HG03571 (cell line): Measurements from ENCODE around the gene MRRF.
"Not testable (repeated sequence)": the region's sequence is repeated elsewhere in the genome, so short reads cannot be mapped to it uniquely, and the experiment has no call there.

Experiments used
- ATAC-seq: cut with Tn5 transposase; IDR thresholded peaks from one replicate; pipeline ENCODE4 v1.9.1; 2021; ENCODE audit not compliant: unreplicated experiment

Gene MRRF

GRCh38 chr9:122350577-122351355, 86.1 kb downstream of the MRRF start:
- peak; percentile 73 for ATAC-seq

GRCh38 chr9:122354536-122355199, 90.0 kb downstream of the MRRF start:
- no peak for ATAC-seq

- no peak for ATAC-seq
Measured at GRCh38 chr9:122355336-122355875, 90.7 kb downstream of the MRRF start.

GRCh38 chr9:122356627-122357026, 91.9 kb downstream of the MRRF start:
- ATAC-seq: no peak

DNA sequence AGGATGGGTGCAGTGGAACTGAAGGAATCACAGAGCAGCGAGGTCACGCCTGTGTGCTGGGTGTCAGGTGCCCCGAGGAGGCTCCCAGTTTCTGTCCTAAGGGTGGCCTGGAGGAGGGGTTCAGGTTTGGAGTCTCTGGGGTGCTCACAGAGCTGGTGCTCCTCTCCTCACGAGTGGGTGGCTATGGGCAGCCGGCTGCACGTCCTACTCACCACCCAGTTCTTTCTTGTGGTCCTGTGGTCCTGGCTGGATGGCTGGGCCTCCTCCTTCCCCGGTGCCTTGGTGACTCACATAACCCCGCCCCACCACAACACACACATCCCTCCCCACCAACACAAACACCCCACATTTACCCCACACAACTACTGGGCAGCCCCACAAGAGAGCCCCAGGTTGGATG, 96.2 kb downstream of the MRRF start:
- ATAC-seq: no peak

DNA sequence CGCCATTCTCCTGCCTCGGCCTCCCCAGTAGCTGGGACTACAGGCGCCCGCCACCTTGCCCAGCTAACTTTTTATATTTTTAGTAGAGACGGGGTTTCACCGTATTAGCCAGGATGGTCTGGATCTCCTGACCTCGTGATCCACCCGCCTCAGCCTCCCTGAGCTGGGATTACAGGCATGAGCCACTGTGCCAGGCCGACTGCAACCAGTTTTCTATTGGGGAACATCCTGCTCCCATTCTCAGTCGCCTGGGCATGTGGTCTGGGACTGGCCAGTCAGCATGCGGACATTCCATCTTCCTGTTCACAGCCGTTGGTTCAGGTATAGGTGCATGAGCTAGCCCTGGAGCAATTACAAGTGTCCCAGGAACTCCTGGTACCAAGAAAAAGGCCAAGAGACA, 98.4 kb downstream of the MRRF start:
- ATAC-seq: not testable (repeated sequence)

DNA sequence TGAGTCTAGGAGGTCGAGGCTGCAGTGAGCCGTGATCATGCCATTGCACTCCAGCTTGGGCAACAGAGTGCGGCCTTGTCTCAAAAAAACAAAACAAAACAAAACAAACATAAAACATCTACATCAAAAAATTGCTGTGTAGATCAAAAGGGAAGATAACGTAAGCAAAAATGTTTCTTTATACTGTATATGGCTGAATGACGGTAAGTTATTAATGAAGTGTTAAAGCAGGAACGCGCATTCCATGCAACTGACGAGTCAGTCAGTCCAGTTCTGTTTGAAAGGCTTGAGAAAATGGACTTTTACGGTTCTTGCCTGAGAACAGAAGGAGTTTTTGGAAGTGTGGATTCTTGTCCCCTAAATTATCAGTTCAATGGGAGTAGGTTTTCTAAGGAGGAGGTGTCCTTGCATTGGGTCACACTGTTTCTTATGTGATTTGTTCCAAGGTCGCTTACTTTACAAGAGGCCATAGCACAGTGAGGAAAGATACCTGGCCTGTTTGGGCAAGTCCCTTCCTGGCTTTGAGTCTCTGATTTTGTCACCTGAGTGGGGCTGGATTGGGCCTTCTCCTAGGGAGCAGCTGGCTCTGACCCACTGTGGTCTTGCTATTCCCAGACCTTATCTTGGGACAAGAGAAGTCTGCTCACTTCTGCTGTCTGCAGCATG, 99.6 kb downstream of the MRRF start:
- ATAC-seq: no peak

DNA sequence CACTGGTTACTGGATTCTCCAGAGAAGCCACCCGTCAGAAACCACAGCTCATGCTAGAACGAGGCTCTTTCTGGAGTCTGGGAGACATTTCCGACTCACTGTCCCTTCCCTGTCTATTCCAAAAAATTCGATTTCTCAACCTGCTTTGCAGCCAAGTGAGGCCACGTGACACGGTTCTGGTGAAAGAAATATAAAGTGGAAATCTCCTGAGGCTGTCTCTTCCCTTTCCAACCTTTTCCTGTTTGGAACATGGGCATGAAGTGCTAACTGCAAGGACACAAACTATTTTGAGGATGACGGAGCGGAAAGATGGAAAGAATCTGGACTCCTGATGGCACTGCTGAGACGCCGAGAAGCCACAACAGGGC, 100.1 kb downstream of the MRRF start:
- ATAC-seq: no peak

GRCh38 chr9:122366074-122366660, 101.5 kb downstream of the MRRF start:
- ATAC-seq: no peak

- ATAC-seq: no peak
Measured at GRCh38 chr9:122367065-122367464, 102.4 kb downstream of the MRRF start.

DNA sequence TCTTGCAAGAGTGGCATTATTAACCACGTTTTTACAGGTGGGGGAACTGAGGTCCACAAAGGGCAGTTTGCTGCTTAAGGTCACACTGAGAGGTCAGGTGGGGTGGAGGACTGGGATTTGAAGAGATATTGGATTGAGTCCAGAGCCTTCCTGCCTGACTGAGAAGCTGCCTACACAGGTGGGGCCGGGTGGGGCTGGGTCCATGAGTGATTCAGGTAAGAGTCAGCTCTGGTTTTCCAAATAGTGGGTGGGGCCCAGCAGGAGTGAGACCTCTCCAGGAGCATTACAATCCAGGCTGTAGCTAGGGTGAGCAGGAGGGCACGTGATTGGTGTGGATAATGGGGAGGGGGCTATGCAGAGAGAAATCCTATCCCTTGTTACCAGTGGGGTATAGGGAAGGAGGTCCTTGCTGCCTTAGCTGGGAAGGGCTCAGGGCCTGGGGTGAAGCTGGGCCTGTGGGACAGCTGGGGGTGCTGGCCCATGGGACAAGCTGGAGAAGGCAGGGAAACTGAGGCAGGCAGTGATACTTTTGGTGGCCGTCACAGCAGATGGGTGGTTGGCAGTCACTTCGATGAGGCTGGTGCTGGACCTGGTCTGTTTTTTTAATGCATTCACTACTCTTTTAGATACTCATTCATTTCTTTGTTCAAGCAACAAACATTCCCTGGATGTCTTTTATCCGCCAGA, 103.2 kb downstream of the MRRF start:
- ATAC-seq: no peak

GRCh38 chr9:122368642-122369041, 104.0 kb downstream of the MRRF start:
- no peak for ATAC-seq

- peak; percentile 47 for ATAC-seq
Measured at GRCh38 chr9:122370303-122370702, 105.6 kb downstream of the MRRF start.

DNA sequence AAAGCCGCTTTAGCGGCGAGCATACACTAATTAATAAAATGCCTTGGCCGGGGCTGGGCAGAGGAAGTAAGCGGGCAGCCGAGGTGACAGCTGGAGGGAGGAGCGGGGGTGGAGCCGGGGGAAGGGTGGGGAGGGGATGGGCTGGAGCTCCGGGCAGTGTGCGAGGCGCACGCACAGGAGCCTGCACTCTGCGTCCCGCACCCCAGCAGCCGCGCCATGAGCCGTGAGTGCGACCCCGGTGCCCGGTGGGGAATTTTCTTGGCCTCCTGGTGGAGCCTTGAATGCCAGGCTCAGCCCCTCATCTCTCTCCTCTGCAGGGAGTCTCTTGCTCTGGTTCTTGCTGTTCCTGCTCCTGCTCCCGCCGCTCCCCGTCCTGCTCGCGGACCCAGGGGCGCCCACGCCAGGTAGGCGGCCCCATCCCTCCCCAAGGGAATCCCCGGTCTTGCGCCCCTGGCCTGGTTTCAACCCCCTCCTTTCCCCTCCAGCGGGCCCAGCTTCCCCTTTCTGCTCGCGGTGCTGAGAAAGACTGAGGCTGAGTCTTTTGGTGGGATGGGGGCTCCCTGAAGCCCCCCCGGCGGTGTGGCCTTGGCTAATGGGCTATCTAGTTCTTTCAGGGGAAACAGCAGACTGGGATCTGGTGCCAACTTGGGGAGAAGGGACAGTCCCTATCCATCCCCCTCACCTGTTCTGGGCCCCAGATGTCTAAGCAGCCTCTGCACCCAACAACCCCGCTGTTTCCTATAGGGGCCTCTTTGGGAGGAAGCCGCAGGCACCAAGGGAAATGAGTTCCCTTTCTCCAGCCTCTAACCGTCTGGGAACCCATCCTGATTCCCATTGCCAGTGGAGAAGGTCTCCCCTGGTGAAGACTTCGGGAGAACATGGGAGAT, 106.4 kb downstream of the MRRF start, which contains the start of gene PTGS1:
PTGS1 (plus strand) TSS at position 156 of the 887 bp plus-strand sequence; CDS start at position 217, 61 bp downstream.
- peak; percentile 65 for ATAC-seq

DNA sequence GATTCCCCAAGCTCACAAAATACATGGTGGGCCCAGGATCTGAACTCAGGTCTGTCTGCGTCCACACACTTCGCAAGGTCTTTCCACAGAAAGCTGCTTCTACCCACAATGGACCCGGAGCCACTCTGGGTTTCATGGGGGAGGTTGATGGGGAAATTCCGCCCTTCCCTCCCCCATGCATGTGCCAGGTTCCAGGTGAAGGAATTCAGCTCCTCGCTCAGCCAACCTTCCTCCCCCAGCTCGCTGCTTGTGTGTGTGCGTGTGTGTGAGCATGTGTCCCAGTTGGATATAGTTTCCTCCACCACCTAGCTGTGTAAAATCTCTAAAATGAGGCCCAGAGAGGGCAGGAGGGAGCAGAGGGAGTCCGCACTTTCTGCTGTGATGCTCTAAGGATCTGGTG, 107.2 kb downstream of the MRRF start:
- ATAC-seq: no peak

DNA sequence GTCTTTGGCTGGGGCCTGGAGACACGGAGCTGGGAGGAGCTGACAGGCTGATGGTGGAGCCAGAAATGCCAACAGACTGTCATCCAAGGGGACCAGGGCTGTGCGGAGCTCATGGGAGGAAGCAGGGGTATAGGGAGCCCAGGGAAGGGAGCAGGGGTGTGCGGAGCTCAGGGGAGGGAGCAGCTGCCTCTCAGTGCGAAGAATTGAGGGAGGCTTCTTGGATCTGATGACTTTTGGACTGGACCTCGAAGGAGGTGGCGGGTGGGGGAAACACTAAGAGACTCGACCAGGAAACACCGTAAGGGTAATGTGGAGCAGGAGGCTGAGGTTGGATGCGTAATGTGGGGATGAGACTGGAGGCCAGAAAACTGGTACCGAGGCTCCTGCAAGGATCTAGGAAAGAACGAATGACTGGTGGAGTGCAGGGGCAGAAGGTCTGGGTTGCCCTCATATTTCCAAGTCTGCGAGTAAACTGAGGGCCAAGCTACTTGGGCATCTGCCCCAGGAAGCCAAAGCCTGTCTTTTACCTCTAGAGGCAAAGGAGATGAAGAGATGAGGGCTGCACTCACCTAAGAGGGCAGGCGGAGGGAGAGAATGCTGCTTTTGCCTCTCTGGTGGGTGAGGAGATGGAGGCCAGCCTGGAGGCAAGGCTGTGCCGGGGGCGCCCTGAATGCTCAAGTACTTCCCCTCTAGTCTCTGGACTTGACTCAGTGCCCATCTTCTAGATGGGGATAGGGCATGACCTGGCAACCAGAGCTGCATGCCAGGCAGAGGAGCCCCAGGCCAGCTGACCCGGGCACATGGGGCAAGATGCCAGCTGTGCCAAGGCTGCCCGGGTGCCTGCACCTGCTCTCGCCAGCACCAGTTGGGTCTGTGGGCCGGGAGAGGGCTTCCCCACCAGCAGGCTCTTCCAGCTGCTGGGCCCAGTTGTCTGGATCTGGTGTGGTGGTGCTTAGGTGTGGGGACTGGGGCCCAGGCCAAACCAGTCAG, 108.5 kb downstream of the MRRF start:
- no peak for ATAC-seq

DNA sequence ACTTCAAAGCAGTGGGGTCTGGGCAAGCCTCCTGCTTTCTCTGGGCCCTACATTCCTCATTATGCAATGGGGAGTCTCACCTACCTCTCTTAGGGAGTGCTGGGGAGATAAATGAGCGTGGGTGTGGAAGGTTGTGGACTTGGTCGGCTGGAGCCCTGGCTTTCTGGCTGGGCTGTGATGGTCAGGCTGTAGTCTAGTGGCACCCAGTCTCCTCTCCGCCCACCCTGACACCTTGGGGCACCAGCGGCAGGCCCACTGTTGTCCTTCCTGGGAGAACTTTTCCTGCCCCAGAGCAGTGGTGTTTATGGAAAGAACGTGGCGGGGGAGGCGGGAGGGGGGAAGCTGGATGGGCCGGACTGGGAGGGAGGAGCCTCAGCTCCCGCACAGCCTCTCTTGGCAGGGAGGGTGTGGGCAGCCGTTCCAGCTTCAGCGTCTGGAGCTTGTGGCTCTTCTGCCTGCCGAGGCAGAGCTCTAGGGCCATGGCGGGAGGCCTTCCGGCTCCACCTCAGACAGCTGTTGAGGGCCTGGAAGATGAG, 110.3 kb downstream of the MRRF start:
- ATAC-seq: no peak

DNA sequence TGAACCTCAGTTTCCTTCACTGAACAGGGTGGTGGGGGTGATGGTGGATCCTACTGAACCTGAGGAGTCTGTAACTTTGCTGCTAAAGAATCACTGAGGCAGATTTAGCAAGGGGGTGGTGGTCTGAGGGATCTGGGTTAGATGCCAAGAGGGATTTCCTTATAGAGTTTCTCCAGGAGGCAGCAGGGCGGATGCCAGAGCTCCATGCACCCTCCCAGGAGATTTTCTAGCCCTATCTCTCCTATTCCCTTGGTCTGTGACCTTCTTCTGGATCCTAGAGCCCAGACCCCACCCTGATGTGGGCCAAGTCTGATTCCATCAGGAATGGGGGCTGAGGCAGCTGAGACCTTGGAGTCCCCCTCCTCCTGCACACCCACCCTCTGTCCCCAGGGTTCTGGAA, 112.1 kb downstream of the MRRF start:
- no peak for ATAC-seq
